ENCODE results near the gene ITGB3.

The ITGB3 gene

GRCh38 chr17:47278561-47278960, 24.9 kb downstream of the ITGB3 start:
- no peak for DNase-seq

- peak; percentile 98 for DNase-seq
Observed at GRCh38 chr17:47279062-47279801, 25.6 kb downstream of the ITGB3 start.

- DNase-seq, result peak; percentile 46
Observed at GRCh38 chr17:47280072-47280811, 26.6 kb downstream of the ITGB3 start.

GRCh38 chr17:47281216-47281615, 27.6 kb downstream of the ITGB3 start:
- no peak for DNase-seq

- no peak for DNase-seq
Observed at GRCh38 chr17:47285003-47285402, 31.4 kb downstream of the ITGB3 start.

- peak; percentile 80 for DNase-seq
Observed at GRCh38 chr17:47286198-47286914, 32.7 kb downstream of the ITGB3 start.

DNA sequence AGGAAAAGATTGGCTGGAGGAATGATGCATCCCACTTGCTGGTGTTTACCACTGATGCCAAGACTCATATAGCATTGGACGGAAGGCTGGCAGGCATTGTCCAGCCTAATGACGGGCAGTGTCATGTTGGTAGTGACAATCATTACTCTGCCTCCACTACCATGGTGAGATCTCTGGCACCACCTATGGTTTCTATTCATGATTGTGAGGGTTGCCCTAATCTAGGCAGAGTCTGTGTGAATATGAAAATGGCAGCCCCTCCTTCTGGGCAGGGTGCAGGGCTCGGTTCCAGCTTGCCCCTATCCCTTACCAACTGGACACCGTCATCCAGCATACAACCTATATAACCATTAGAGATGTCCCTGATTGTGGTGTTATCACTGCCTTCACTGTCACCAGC, 33.4 kb downstream of the ITGB3 start:
- DNase-seq, result no peak

- DNase-seq, result no peak
Observed at GRCh38 chr17:47287639-47288038, 34.0 kb downstream of the ITGB3 start.

- peak; percentile 62 for DNase-seq
Observed at GRCh38 chr17:47288531-47289116, 35.0 kb downstream of the ITGB3 start.

DNA sequence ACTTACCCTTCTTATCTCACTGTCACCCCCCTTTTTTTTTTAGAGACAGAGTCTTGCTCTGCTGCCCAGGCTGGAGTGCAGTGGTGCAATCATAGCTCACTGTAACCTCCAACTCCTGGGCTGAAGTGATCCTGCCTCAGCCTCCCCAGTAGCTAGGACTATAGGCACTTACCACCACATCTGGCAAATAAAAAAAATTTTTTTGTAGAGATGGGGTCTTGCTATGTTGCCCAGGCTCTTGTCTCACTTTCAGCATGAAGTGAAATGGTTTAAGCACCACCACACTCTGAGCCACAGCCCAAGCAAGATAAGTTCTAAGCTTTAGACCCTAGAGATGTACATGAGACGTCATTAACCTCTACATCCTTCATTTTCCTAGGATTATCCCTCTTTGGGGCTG, 35.7 kb downstream of the ITGB3 start:
- no peak for DNase-seq

DNA sequence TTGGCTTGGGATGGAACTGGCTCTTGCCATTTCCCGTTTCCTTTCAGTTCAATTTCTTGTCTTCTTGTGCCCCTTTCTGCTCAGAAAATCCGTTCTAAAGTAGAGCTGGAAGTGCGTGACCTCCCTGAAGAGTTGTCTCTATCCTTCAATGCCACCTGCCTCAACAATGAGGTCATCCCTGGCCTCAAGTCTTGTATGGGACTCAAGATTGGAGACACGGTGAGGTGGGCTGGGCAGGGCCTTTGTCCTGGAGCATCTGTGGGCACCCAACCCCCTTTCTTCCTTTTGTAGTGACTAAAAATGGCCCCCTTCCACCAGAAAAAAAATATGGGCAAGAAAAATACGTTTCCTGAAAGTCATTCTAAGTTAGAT, 37.2 kb downstream of the ITGB3 start:
- DNase-seq, result no peak

- no peak for DNase-seq
Observed at GRCh38 chr17:47291242-47291873, 37.7 kb downstream of the ITGB3 start.

DNA sequence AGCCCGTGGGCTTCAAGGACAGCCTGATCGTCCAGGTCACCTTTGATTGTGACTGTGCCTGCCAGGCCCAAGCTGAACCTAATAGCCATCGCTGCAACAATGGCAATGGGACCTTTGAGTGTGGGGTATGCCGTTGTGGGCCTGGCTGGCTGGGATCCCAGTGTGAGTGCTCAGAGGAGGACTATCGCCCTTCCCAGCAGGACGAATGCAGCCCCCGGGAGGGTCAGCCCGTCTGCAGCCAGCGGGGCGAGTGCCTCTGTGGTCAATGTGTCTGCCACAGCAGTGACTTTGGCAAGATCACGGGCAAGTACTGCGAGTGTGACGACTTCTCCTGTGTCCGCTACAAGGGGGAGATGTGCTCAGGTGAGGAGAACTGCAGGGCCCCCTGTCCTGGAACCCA, 38.6 kb downstream of the ITGB3 start:
- DNase-seq, result no peak

DNA sequence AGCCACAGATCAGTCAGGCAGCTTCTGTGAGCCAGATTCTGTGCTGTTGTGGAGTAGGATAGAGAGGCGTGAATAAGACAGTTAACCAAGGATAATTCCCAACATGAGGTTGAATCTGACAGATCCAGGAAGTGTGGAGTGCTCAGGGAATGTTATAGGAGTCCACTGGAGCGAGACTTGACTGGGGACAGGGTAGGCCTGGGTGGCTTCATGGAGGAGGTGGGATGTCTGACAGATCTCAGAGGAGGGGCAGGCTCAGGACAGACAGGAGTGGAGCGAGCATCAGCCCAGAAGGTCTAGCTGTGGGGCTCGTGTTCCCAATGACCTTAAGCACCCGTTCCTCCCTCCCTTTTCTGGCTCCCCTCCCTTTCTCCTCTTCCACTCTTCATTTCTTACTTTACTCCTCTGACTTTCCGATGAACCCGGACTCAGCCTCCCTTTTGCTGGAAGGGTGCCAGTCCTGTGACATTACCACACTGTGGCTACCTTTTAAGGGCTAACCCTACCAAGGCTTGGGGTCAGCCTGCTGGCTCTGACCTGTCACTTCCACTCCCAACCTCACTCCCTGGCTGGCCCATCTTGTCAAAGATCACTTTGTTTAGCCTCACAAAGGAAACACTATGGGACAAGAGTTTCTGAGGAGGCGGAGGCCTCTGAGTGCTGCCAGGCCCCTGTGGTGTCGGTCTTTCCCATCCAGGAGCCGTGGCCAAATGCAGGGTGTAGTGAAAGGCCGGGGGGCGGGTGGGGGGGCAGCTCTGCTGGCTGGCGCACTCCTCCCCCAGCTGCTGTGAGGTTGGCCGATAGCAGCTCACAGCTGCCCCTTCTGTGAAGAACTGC, 41.6 kb downstream of the ITGB3 start:
- no peak for DNase-seq

GRCh38 chr17:47295874-47296255, 42.2 kb downstream of the ITGB3 start:
- no peak for DNase-seq

DNA sequence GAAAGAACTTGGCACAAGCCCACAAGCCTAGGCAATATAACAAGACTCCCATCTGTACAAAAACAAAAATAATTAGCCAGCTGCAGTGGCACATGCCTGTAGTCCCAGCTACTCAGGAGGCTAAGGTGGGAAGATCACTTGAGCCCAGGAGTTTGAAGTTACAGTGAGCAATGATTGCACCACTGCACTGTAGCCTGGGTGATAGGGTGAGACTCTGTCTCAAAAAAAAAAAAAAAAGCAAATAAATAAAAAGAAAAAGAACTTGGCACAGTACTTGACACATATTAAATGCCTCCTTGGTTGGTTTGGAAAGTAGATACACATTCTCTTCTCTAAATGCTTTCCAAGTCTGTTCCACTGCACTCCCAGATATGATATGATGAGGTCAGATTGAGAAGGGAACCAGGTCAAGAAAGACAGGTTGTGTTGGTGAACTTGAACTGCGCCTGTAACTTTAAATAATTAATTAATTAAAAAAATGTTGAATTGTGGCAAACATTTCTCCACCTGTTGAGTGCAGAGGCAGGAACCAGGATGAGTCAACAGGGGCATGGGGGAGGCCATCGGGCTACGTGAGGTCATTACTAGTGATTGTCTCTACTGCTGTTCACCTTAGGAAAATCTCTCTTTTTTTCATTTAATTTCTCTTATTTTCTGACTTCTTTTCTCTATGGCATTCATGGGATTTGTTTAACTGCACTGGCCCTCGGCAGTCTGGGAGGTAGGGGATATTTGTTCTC, 44.2 kb downstream of the ITGB3 start:
- no peak for DNase-seq

DNA sequence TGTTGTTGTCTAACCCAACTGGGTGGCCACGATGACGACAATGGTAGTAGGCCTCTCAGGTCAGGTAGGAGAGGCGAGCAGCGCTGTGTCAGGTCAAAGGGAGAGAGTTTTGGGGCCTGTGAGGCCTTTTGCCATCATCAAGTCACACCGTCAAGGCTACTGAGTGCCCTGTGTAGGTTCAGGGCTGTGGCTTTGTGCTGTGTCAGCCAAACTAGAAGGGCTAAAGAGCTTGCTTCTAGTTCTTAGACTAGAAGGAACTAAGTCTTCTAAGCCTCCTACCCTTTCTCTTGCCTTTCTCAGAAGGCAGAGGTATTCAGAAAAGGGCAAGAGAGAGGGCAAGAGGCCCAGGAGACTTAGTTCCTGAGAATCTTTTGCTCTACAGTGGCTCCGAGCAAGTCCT, 45.1 kb downstream of the ITGB3 start:
- DNase-seq, result no peak

GRCh38 chr17:47299239-47299910, 45.7 kb downstream of the ITGB3 start:
- no peak for DNase-seq

GRCh38 chr17:47300718-47301117, 47.1 kb downstream of the ITGB3 start:
- DNase-seq, result no peak

DNA sequence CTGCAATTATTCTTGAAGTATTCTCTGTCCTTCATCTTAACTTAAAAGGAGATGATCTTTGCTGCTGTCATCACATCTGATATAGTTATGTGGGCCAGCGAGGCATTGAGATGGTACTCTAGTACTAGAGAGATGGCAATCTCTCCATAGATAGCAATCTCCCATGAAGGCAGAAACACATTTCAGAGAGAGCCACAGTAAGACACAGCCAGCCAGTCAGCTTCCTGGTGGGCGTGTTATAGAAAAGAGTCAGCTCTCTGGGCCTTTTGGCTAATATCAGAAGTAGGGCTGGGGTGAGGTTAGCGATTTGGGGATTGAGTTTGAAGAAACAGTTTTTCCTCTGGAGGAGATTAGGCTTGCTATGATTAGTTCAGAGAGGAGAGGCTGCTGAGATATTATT, 47.5 kb downstream of the ITGB3 start:
- DNase-seq, result no peak

DNA sequence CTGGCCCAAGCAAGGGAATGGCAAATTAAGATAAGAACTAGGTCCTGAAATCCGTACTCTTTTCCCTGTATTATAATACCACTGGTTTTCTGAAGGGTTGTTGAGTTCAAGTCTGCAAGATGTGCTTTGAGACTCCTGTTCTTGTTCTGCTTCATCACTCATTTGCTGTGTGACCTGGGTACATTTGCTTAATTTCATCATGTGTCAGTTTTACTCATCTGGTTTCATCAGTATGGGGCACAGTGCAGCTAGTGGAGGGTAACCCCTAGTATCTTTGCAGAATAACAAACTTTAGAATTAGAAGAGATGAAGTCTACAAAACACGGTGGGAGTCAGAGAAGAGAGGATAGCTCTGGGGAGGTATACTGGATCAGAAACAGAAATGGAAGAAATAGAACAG, 48.2 kb downstream of the ITGB3 start:
- DNase-seq, result no peak
